WTC11 (cell line): ENCODE results near the gene WARS2.

ENCODE experiments used
- ELF4 ChIP-seq: sonication (generic); formaldehyde crosslinking; IDR thresholded peaks from 2 replicates; pipeline ENCODE4 v1.8.1; 2022; ENCODE audit warnings: low read depth, mild to moderate bottlenecking, moderate library complexity, missing genetic modification reagents
- MAX ChIP-seq: sonication (generic); formaldehyde crosslinking; IDR thresholded peaks from 2 replicates; pipeline ENCODE4 v1.8.0; 2022; ENCODE audit warnings: mild to moderate bottlenecking, missing genetic modification reagents
- OVOL2 ChIP-seq: fragments of 250-450 bp; sonication (Bioruptor Pico); IDR thresholded peaks from 2 replicates; pipeline ENCODE4 v1.9.0; 2021; ENCODE audit warnings: mild to moderate bottlenecking, borderline replicate concordance
- SP1 ChIP-seq: sonication (generic); formaldehyde crosslinking; conservative IDR thresholded peaks from 2 replicates; pipeline ENCODE4 v1.8.1; 2022; ENCODE audit warnings: missing genetic modification reagents
- ZNF263 ChIP-seq: sonication (generic); formaldehyde crosslinking; IDR thresholded peaks from 2 replicates; pipeline ENCODE4 v1.8.1; 2022; ENCODE audit warnings: low read depth, mild to moderate bottlenecking, moderate library complexity, missing genetic modification reagents

GRCh38 chr1:118995312-118996016 is 145.0 kb downstream of the WARS2 start:
- TF ChIP-seq ELF4 (no peak), MAX (CRISPR knock-in tag) (no peak), OVOL2 (CRISPR knock-in tag) (no peak), ZNF263 (CRISPR knock-in tag) (no peak), SP1 (CRISPR knock-in tag) (no peak)
